ENCODE measurements around the gene LAMC2. TPM values are rescaled to one million over a fixed set of nuclear protein-coding genes. Genes with fewer than 3 reads are reported as not detected.
A peak's percentile ranks its signal among the peaks of the same experiment; 100 is the strongest.

LAMC2 gene
- polyA plus RNA-seq, 4 donors, result 2.4 to 70.6 (median 6.2) TPM

- Histone ChIP-seq H3K4me1 (ENCODE audit: control insufficient read depth in 3 of 3, insufficient read depth in 2 of 3, low read depth in 1 of 3, low read length in 2 of 3) (peaks cover 0 to 23% (median 0%) of the 10 kb centered on the region in 3 donors), H3K27me3 (ENCODE audit: control insufficient read depth in 3 of 3, insufficient read depth in 3 of 3, low read length in 3 of 3) (peaks cover 0 to 2% (median 0%) of the 10 kb centered on the region in 3 donors), H3K36me3 (ENCODE audit: control insufficient read depth in 3 of 3, insufficient read depth in 2 of 3, low read depth in 1 of 3, low read length in 3 of 3) (no peaks in the 10 kb centered on the region), H3K9me3 (ENCODE audit: control insufficient read depth in 2 of 2, insufficient read depth in 1 of 2, low read depth in 1 of 2, low read length in 1 of 2) (no peaks in the 10 kb centered on the region), H3K4me3 (ENCODE audit: low read depth in 1 of 3, low read length in 3 of 3) (no peak overlapping the region), H3K27ac (ENCODE audit: low read depth in 1 of 3, low read length in 2 of 3) (no peak overlapping the region)
- WGBS, 3 donors, result 81 to 93% (median 83%) methylated on average over 1 of the region's 1 CpG
- DNase-seq, result no peak
- no peak for FAIRE-seq
Observed at GRCh38 chr1:183175631-183176030, 10.4 kb upstream of the LAMC2 start.

DNA sequence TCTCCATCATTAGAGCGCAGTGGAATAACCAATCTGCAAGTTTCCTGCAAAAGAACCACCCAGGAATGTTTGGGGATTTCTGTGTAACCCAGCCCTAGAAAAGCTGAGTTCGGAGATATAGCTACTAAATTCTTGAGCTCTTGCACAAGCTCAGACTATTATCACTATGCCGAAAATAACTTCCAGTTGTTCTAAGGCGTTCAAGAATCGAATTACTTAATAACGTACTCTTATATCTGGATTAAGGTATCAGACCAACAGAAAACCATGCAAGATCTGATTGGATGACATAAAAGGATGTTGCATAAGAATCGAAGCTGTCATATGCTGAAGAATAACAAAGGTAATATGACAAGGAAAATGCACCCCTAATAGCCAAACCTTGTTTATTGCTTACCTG lies 7.5 kb upstream of the LAMC2 start:
- WGBS, 3 donors, result 75 to 84% (median 83%) methylated on average over 7 of the region's 7 CpGs
- Histone ChIP-seq H3K9me3 (ENCODE audit: control insufficient read depth in 2 of 2, insufficient read depth in 1 of 2, low read depth in 1 of 2, low read length in 1 of 2) (no peaks in the 10 kb centered on the region), H3K4me3 (ENCODE audit: low read depth in 1 of 3, low read length in 3 of 3) (no peak overlapping the region), H3K27me3 (ENCODE audit: control insufficient read depth in 3 of 3, insufficient read depth in 3 of 3, low read length in 3 of 3) (peaks cover 0 to 2% (median 0%) of the 10 kb centered on the region in 3 donors), H3K27ac (ENCODE audit: low read depth in 1 of 3, low read length in 2 of 3) (no peak overlapping the region), H3K36me3 (ENCODE audit: control insufficient read depth in 3 of 3, insufficient read depth in 2 of 3, low read depth in 1 of 3, low read length in 3 of 3) (no peaks in the 10 kb centered on the region), H3K4me1 (ENCODE audit: control insufficient read depth in 3 of 3, insufficient read depth in 2 of 3, low read depth in 1 of 3, low read length in 2 of 3) (peaks cover 0 to 29% (median 0%) of the 10 kb centered on the region in 3 donors)
- FAIRE-seq (no peak), DNase-seq (no peak)

DNA sequence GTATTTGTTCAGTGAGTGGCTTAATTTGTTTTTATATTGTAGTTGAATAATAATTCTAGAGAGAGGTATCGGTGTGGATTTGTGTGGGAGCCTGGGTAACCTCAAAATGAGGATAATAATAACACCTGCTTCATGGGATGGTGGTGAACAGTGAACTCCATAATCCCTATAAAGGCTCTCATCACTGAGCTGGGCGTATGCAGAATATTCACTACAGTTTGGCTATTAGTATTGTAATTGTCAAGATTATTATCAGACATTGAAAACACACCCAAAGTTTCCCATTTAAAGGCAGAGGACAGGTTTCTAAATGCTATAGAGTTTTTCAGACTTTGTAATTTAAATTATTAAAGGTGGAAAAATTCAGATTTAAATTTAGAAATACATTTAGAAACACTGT lies 7.0 kb upstream of the LAMC2 start:
- no peaks in the 10 kb centered on the region for H3K9me3 ChIP-seq (ENCODE audit: control insufficient read depth in 2 of 2, insufficient read depth in 1 of 2, low read depth in 1 of 2, low read length in 1 of 2)
- DNase-seq (no peak), FAIRE-seq (no peak)
- H3K4me3 ChIP-seq (ENCODE audit: low read depth in 1 of 3, low read length in 3 of 3), result no peak overlapping the region
- no peak overlapping the region for H3K27ac ChIP-seq (ENCODE audit: low read depth in 1 of 3, low read length in 2 of 3)
- no peaks in the 10 kb centered on the region for H3K36me3 ChIP-seq (ENCODE audit: control insufficient read depth in 3 of 3, insufficient read depth in 2 of 3, low read depth in 1 of 3, low read length in 3 of 3)
- H3K27me3 ChIP-seq (ENCODE audit: control insufficient read depth in 3 of 3, insufficient read depth in 3 of 3, low read length in 3 of 3), result peaks cover 0 to 2% (median 0%) of the 10 kb centered on the region in 3 donors
- H3K4me1 ChIP-seq (ENCODE audit: control insufficient read depth in 3 of 3, insufficient read depth in 2 of 3, low read depth in 1 of 3, low read length in 2 of 3), result peaks cover 0 to 29% (median 0%) of the 10 kb centered on the region in 3 donors
- 75 to 87% (median 81%) methylated on average over 2 of the region's 2 CpGs for WGBS, 3 donors

- no peaks in the 10 kb centered on the region for H3K36me3 ChIP-seq (ENCODE audit: control insufficient read depth in 3 of 3, insufficient read depth in 2 of 3, low read depth in 1 of 3, low read length in 3 of 3)
- no peaks in the 10 kb centered on the region for H3K27me3 ChIP-seq (ENCODE audit: control insufficient read depth in 3 of 3, insufficient read depth in 3 of 3, low read length in 3 of 3)
- H3K27ac ChIP-seq (ENCODE audit: low read depth in 1 of 3, low read length in 2 of 3), result peak overlapping the region in 1 of 3 donors; percentile 75
- no peak overlapping the region for H3K4me3 ChIP-seq (ENCODE audit: low read depth in 1 of 3, low read length in 3 of 3)
- DNase-seq (peak in 1 of 2 donors; percentile 50), FAIRE-seq (no peak)
- no peaks in the 10 kb centered on the region for H3K9me3 ChIP-seq (ENCODE audit: control insufficient read depth in 2 of 2, insufficient read depth in 1 of 2, low read depth in 1 of 2, low read length in 1 of 2)
- WGBS, 3 donors, result 11 to 15% (median 15%) methylated on average over 3 of the region's 3 CpGs
- H3K4me1 ChIP-seq (ENCODE audit: control insufficient read depth in 3 of 3, insufficient read depth in 2 of 3, low read depth in 1 of 3, low read length in 2 of 3), result peaks cover 0 to 29% (median 0%) of the 10 kb centered on the region in 3 donors
Observed at GRCh38 chr1:183180218-183180617, 5.8 kb upstream of the LAMC2 start.

- FAIRE-seq (no peak), DNase-seq (peak in 1 of 2 donors; percentile 76)
- no peak overlapping the region for H3K4me3 ChIP-seq (ENCODE audit: low read depth in 1 of 3, low read length in 3 of 3)
- 20 to 61% (median 58%) methylated on average over 3 of the region's 3 CpGs for WGBS, 3 donors
- H3K36me3 ChIP-seq (ENCODE audit: control insufficient read depth in 3 of 3, insufficient read depth in 2 of 3, low read depth in 1 of 3, low read length in 3 of 3), result no peaks in the 10 kb centered on the region
- peaks cover 0 to 31% (median 0%) of the 10 kb centered on the region in 3 donors for H3K4me1 ChIP-seq (ENCODE audit: control insufficient read depth in 3 of 3, insufficient read depth in 2 of 3, low read depth in 1 of 3, low read length in 2 of 3)
- H3K27ac ChIP-seq (ENCODE audit: low read depth in 1 of 3, low read length in 2 of 3), result peak overlapping the region in 2 of 3 donors; percentile 45 to 75
- H3K9me3 ChIP-seq (ENCODE audit: control insufficient read depth in 2 of 2, insufficient read depth in 1 of 2, low read depth in 1 of 2, low read length in 1 of 2), result no peaks in the 10 kb centered on the region
- H3K27me3 ChIP-seq (ENCODE audit: control insufficient read depth in 3 of 3, insufficient read depth in 3 of 3, low read length in 3 of 3), result no peaks in the 10 kb centered on the region
Observed at GRCh38 chr1:183180634-183181056, 5.4 kb upstream of the LAMC2 start.

DNA sequence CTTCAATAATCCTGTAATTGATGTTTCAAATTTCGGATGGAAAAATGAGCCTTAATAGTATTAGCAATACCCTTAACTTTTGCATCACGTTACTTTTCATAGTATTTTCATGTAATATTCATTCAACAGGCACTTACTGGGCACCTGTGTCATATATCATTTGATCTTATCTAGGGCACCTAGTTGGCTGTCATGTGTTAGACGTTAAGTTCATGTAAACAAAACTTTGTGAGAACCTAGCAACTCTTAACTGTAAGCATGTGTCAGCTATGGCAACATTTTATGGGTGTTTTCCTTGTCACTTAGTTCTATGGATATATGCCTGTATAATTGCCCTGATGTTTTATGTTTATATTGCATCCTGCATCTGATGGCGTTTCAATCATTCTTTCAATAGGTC lies 777 bp downstream of the LAMC2 start:
- no peaks in the 10 kb centered on the region for H3K27me3 ChIP-seq (ENCODE audit: control insufficient read depth in 3 of 3, insufficient read depth in 3 of 3, low read length in 3 of 3)
- H3K9me3 ChIP-seq (ENCODE audit: control insufficient read depth in 2 of 2, insufficient read depth in 1 of 2, low read depth in 1 of 2, low read length in 1 of 2), result no peaks in the 10 kb centered on the region
- no peak for FAIRE-seq
- no peaks in the 10 kb centered on the region for H3K36me3 ChIP-seq (ENCODE audit: control insufficient read depth in 3 of 3, insufficient read depth in 2 of 3, low read depth in 1 of 3, low read length in 3 of 3)
- DNase-seq, result peak; percentile 59 to 80
- H3K27ac ChIP-seq (ENCODE audit: low read depth in 1 of 3, low read length in 2 of 3), result peak overlapping the region in 1 of 3 donors; percentile 86
- H3K4me3 ChIP-seq (ENCODE audit: low read depth in 1 of 3, low read length in 3 of 3), result peak overlapping the region in 1 of 3 donors; percentile 58
- WGBS, 3 donors, result 17 to 60% (median 34%) methylated on average over 4 of the region's 4 CpGs
- peaks cover 0 to 11% (median 0%) of the 10 kb centered on the region in 3 donors for H3K4me1 ChIP-seq (ENCODE audit: control insufficient read depth in 3 of 3, insufficient read depth in 2 of 3, low read depth in 1 of 3, low read length in 2 of 3)

GRCh38 chr1:183188240-183188639 lies 2.2 kb downstream of the LAMC2 start:
- H3K9me3 ChIP-seq (ENCODE audit: control insufficient read depth in 2 of 2, insufficient read depth in 1 of 2, low read depth in 1 of 2, low read length in 1 of 2), result no peaks in the 10 kb centered on the region
- WGBS, 3 donors, result 86 to 97% (median 90%) methylated on average over 1 of the region's 1 CpG
- no peaks in the 10 kb centered on the region for H3K27me3 ChIP-seq (ENCODE audit: control insufficient read depth in 3 of 3, insufficient read depth in 3 of 3, low read length in 3 of 3)
- FAIRE-seq (no peak), DNase-seq (no peak)
- H3K27ac ChIP-seq (ENCODE audit: low read depth in 1 of 3, low read length in 2 of 3), result no peak overlapping the region
- H3K4me3 ChIP-seq (ENCODE audit: low read depth in 1 of 3, low read length in 3 of 3), result no peak overlapping the region
- no peaks in the 10 kb centered on the region for H3K36me3 ChIP-seq (ENCODE audit: control insufficient read depth in 3 of 3, insufficient read depth in 2 of 3, low read depth in 1 of 3, low read length in 3 of 3)
- H3K4me1 ChIP-seq (ENCODE audit: control insufficient read depth in 3 of 3, insufficient read depth in 2 of 3, low read depth in 1 of 3, low read length in 2 of 3), result peaks cover 0 to 11% (median 0%) of the 10 kb centered on the region in 3 donors

GRCh38 chr1:183191833-183192232 lies 5.8 kb downstream of the LAMC2 start:
- H3K27ac ChIP-seq (ENCODE audit: low read depth in 1 of 3, low read length in 2 of 3), result no peak overlapping the region
- peaks cover 0 to 18% (median 2%) of the 10 kb centered on the region in 3 donors for H3K4me1 ChIP-seq (ENCODE audit: control insufficient read depth in 3 of 3, insufficient read depth in 2 of 3, low read depth in 1 of 3, low read length in 2 of 3)
- no peak for FAIRE-seq
- no peaks in the 10 kb centered on the region for H3K9me3 ChIP-seq (ENCODE audit: control insufficient read depth in 2 of 2, insufficient read depth in 1 of 2, low read depth in 1 of 2, low read length in 1 of 2)
- WGBS, 3 donors, result 70 to 78% (median 76%) methylated on average over 1 of the region's 1 CpG
- no peak for DNase-seq
- H3K27me3 ChIP-seq (ENCODE audit: control insufficient read depth in 3 of 3, insufficient read depth in 3 of 3, low read length in 3 of 3), result no peaks in the 10 kb centered on the region
- H3K36me3 ChIP-seq (ENCODE audit: control insufficient read depth in 3 of 3, insufficient read depth in 2 of 3, low read depth in 1 of 3, low read length in 3 of 3), result no peaks in the 10 kb centered on the region
- H3K4me3 ChIP-seq (ENCODE audit: low read depth in 1 of 3, low read length in 3 of 3), result no peak overlapping the region

DNA sequence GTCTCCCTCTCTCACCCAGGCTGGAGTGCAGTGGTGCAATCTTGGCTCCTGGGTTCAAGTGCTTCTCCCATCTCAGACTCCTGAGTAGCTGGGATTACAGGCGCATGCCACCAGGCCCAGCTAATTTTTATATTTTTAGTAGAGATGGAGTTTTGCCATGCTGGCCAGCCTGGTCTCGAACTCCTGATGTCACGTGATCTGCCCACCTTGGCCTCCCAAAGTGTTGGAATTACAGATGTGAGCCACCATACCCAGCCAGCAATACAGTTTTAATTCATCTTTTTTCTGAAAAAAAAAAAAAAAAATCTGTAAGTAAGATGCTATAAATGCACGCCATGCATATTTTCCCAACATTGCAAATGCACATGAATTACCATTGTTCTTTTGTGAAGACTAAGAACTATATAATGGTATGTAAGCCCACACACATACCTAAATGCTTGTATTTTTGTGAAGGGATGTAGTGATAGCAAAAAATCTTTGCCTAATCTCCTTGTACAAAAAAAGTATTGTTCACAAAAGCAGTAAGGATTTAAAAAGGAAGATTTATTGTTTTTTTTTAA lies 8.0 kb downstream of the LAMC2 start:
- Histone ChIP-seq H3K36me3 (ENCODE audit: control insufficient read depth in 3 of 3, insufficient read depth in 2 of 3, low read depth in 1 of 3, low read length in 3 of 3) (no peaks in the 10 kb centered on the region), H3K27ac (ENCODE audit: low read depth in 1 of 3, low read length in 2 of 3) (no peak overlapping the region), H3K27me3 (ENCODE audit: control insufficient read depth in 3 of 3, insufficient read depth in 3 of 3, low read length in 3 of 3) (no peaks in the 10 kb centered on the region), H3K4me1 (ENCODE audit: control insufficient read depth in 3 of 3, insufficient read depth in 2 of 3, low read depth in 1 of 3, low read length in 2 of 3) (peaks cover 0 to 18% (median 2%) of the 10 kb centered on the region in 3 donors), H3K4me3 (ENCODE audit: low read depth in 1 of 3, low read length in 3 of 3) (no peak overlapping the region), H3K9me3 (ENCODE audit: control insufficient read depth in 2 of 2, insufficient read depth in 1 of 2, low read depth in 1 of 2, low read length in 1 of 2) (no peaks in the 10 kb centered on the region)
- WGBS, 3 donors, result 92 to 100% (median 92%) methylated on average over 4 of the region's 4 CpGs
- DNase-seq (no peak), FAIRE-seq (no peak)

Data from small intestine (tissue), 7 donors.